SK-N-SH (cell line): Measurements from ENCODE around the gene RASA3. TPM values are rescaled to one million over a fixed set of nuclear protein-coding genes. Genes with fewer than 3 reads are reported as not detected.

ENCODE experiments used
- CTCF ChIA-PET: fragments of 300-600, 350-600 bp; formaldehyde crosslinking; extraction: SDS; loops from one replicate; lab custom pipeline; 2021; lab: Yijun Ruan, JAX
- POLR2A ChIA-PET: fragments of 350-600 bp; sonication (Branson Sonifier 250); formaldehyde crosslinking; extraction: SDS; loops from one replicate; lab custom pipeline; 2020; ENCODE audit warnings: antibody characterized with exemption, inconsistent platforms; lab: Yijun Ruan, JAX
- DNase-seq: peaks from one replicate; pipeline ENCODE4 v3.0.0; 2012
- H2AFZ ChIP-seq: fragments of 200-600 bp; sonication (generic); 2 replicates; pipeline ENCODE4 v1.8.1; 2016; ENCODE audit warnings: antibody characterized with exemption, mild to moderate bottlenecking, low read depth
- H3F3A ChIP-seq: fragments of 200-600 bp; sonication (generic); replicated peaks from 2 replicates; pipeline ENCODE3; 2016; ENCODE audit warnings: antibody characterized with exemption, mild to moderate bottlenecking; ENCODE audit not compliant: insufficient read depth
- H3K27ac ChIP-seq, 2 experiments: fragments of 200-500 bp in 1 of 2; fragments of 200-600 bp in 1 of 2; sonication (Bioruptor generic) in 1 of 2; sonication (generic), shearing (Covaris generic) in 1 of 2; 2 replicates each; pipeline versions ENCODE4 v1.5.1 to v1.6.1; 2014 to 2016; ENCODE audit warnings: low read depth in 2 of 2, inconsistent platforms in 1 of 2, low read length in 1 of 2, mild to moderate bottlenecking in 1 of 2, mixed read lengths in 1 of 2
- H3K27me3 ChIP-seq: fragments of 200-600 bp; sonication (generic), shearing (Covaris generic); 2 replicates; pipeline ENCODE4 v1.6.1; 2016; ENCODE audit warnings: mixed run types; ENCODE audit not compliant: insufficient read depth
- H3K36me3 ChIP-seq, 2 experiments: fragments of 200-500 bp in 1 of 2; fragments of 200-600 bp in 1 of 2; sonication (Bioruptor generic) in 1 of 2; sonication (generic) in 1 of 2; replicated peaks in 1 of 2; 2 replicates each; pipeline versions ENCODE3 to v1.5.1; 2014 to 2016; ENCODE audit warnings: low read length in 1 of 2, mild to moderate bottlenecking in 1 of 2; ENCODE audit not compliant: insufficient read depth in 2 of 2, control insufficient read depth in 1 of 2
- H3K4me1 ChIP-seq, 2 experiments: fragments of 200-500 bp in 1 of 2; fragments of 200-600 bp in 1 of 2; sonication (Bioruptor generic) in 1 of 2; sonication (generic), shearing (Covaris generic) in 1 of 2; 2 replicates each; pipeline versions ENCODE4 v1.5.1 to v1.6.1; 2014 to 2016; ENCODE audit warnings: low read depth in 1 of 2, low read length in 1 of 2, mixed run types in 1 of 2; ENCODE audit not compliant: insufficient read depth in 2 of 2, control insufficient read depth in 1 of 2
- H3K4me2 ChIP-seq: fragments of 200-600 bp; sonication (generic), shearing (Covaris generic); 2 replicates; pipeline ENCODE4 v1.6.1; 2017; ENCODE audit warnings: mixed run types
- H3K4me3 ChIP-seq, 2 experiments: fragments of 200-500 bp in 1 of 2; fragments of 200-600 bp in 1 of 2; sonication (Bioruptor generic) in 1 of 2; sonication (generic), shearing (Covaris generic) in 1 of 2; 2 replicates each; pipeline versions ENCODE4 v1.5.1 to v1.8.1; 2014 to 2016; ENCODE audit warnings: low read depth in 2 of 2, inconsistent platforms in 1 of 2, low read length in 1 of 2, mild to moderate bottlenecking in 1 of 2, mixed read lengths in 1 of 2, moderate library complexity in 1 of 2
- H3K79me2 ChIP-seq: fragments of 200-600 bp; sonication (generic); 2 replicates; pipeline ENCODE4 v1.8.1; 2017; ENCODE audit warnings: mild to moderate bottlenecking; ENCODE audit not compliant: insufficient read depth
- H3K9ac ChIP-seq: fragments of 200-600 bp; sonication (generic); 2 replicates; pipeline ENCODE4 v1.6.1; 2017; ENCODE audit warnings: mixed run types
- H3K9me2 ChIP-seq: fragments of 200-600 bp; sonication (generic); 2 replicates; pipeline ENCODE4 v1.6.1; 2017; ENCODE audit warnings: mixed run types
- H3K9me3 ChIP-seq: fragments of 200-600 bp; sonication (generic); 2 replicates; pipeline ENCODE4 v1.6.1; 2017; ENCODE audit warnings: mixed run types, mild to moderate bottlenecking, moderate library complexity
- H4K20me1 ChIP-seq: fragments of 200-600 bp; sonication (generic); 2 replicates; pipeline ENCODE4 v1.6.1; 2017; ENCODE audit warnings: mild to moderate bottlenecking, mixed run types; ENCODE audit not compliant: insufficient read depth
- ELF1 ChIP-seq: IDR thresholded peaks from 2 replicates; pipeline ENCODE4 v1.4.0; 2012
- GATA2 ChIP-seq: sonication (generic); formaldehyde crosslinking; IDR thresholded peaks from 2 replicates; pipeline ENCODE4 v1.5.0; 2020; ENCODE audit warnings: mild to moderate bottlenecking, missing genetic modification reagents
- IRF3 ChIP-seq: fragments of 150-350 bp; IDR thresholded peaks from 2 replicates; pipeline ENCODE4 v1.6.1; 2016; ENCODE audit warnings: mild to moderate bottlenecking, low read depth, low read length
- MXI1 ChIP-seq: IDR thresholded peaks from 2 replicates; pipeline ENCODE4 v1.6.1; 2012; ENCODE audit warnings: mild to moderate bottlenecking, low read depth, low read length, improper control_type of control experiment
- REST ChIP-seq: IDR thresholded peaks from 2 replicates; pipeline ENCODE4 v1.6.1; 2012; ENCODE audit warnings: mild to moderate bottlenecking, low read depth, low read length, moderate library complexity
- RFX5 ChIP-seq: IDR thresholded peaks from 2 replicates; pipeline ENCODE4 v1.6.1; 2012; ENCODE audit warnings: mild to moderate bottlenecking, improper control_type of control experiment, low read length
- SMC3 ChIP-seq: IDR thresholded peaks from 2 replicates; pipeline ENCODE4 v1.6.1; 2012; ENCODE audit warnings: low read depth, low read length, improper control_type of control experiment
- TCF12 ChIP-seq: IDR thresholded peaks from 2 replicates; pipeline ENCODE4 v1.4.0; 2012
- YY1 ChIP-seq: IDR thresholded peaks from 2 replicates; pipeline ENCODE4 v1.4.0; 2012; ENCODE audit warnings: low read depth, mild to moderate bottlenecking
- WGBS: methylation state at CpG from one replicate; pipeline ENCODE4 v1.1.6; 2017; ENCODE audit warnings: low lambda C conversion rate; 5-methylcytosine and 5-hydroxymethylcytosine counted together
- polyA plus RNA-seq, 3 experiments: library from polyadenylated mRNA; depleted of rRNA; stranded (reverse); fragments of >200 nt; gene quantifications; 2 replicates each; pipeline ENCODE4 v1.2.3, GENCODE V29; 2012
- TF ChIP-seq, protein P1 (sequence below): fragments of 200-600 bp; sonication (generic); IDR thresholded peaks from 2 replicates; pipeline ENCODE4 v1.6.1; 2017; ENCODE audit warnings: antibody characterized with exemption, mild to moderate bottlenecking, moderate library complexity

RASA3 gene
- polyA plus RNA-seq, 1 of the 3 experiments (the other 2 are of a cell fraction): 25.1 TPM

DNA sequence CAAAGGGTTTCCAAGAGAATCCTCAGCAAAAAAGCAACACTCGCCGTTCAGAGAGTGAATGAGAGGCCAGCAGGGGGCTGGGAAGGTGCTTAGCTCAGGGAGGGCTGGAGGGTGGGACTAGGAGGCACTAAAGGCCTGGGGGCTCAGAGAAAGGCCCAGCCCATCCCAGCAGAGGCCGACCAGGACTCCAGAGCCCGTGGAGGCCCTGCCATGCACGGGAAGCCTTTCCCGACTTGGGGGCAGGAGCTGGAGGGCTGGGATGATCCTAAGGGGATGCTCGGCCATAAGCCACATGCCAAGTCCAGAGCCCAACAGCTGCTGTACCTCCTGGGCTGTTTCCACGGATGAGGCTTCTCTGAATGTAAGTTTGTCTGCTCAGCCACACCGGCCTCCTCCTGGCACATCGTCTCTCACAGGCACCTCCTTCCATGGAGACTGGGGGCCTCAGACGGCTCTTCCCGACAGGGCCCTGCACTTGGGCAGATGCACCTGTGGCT is 19.5 kb downstream of the RASA3 start:
- DNase-seq: no peak
- POLR2A ChIA-PET: no interaction called here
- Histone ChIP-seq H3K79me2 (peaks cover 85% of the 10 kb centered on the region), H3F3A (peaks cover 24% of the 10 kb centered on the region), H3K4me1 (peaks cover 32 to 59% of the 10 kb centered on the region in 2 experiments), H3K9me2 (no peaks in the 10 kb centered on the region), H2AFZ (no peak overlapping the region), H3K9me3 (no peaks in the 10 kb centered on the region), H4K20me1 (peaks cover 12% of the 10 kb centered on the region), H3K4me2 (no peak overlapping the region), H3K27me3 (no peaks in the 10 kb centered on the region), H3K9ac (no peak overlapping the region), H3K27ac (no peak overlapping the region; a peak in 1 of 4 replicates), H3K4me3 (no peak overlapping the region), H3K36me3 (peaks cover 0 to 3% of the 10 kb centered on the region in 2 experiments)
- CTCF ChIA-PET: interaction anchor here (1.2 to 2.1 kb wide), 4 partner anchors 16 to 293 kb away, joined by 3 to 7 read pairs (median 4); no protein-coding TSS in a partner anchor
- 100% methylated on average over 4 of the region's 12 CpGs for WGBS
- TF ChIP-seq IRF3 (no peak), RFX5 (no peak), SMC3 (no peak), REST (no peak), YY1 (no peak), MXI1 (no peak), GATA2 (no peak), ELF1 (no peak), TCF12 (no peak)
- TF ChIP-seq, protein P1, sequence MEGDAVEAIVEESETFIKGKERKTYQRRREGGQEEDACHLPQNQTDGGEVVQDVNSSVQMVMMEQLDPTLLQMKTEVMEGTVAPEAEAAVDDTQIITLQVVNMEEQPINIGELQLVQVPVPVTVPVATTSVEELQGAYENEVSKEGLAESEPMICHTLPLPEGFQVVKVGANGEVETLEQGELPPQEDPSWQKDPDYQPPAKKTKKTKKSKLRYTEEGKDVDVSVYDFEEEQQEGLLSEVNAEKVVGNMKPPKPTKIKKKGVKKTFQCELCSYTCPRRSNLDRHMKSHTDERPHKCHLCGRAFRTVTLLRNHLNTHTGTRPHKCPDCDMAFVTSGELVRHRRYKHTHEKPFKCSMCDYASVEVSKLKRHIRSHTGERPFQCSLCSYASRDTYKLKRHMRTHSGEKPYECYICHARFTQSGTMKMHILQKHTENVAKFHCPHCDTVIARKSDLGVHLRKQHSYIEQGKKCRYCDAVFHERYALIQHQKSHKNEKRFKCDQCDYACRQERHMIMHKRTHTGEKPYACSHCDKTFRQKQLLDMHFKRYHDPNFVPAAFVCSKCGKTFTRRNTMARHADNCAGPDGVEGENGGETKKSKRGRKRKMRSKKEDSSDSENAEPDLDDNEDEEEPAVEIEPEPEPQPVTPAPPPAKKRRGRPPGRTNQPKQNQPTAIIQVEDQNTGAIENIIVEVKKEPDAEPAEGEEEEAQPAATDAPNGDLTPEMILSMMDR: no peak
